HS-27A (cell line): ENCODE results near the gene EHHADH.
A peak's percentile ranks its signal among the peaks of the same experiment; 100 is the strongest.
"Not testable (repeated sequence)": the region's sequence is repeated elsewhere in the genome, so short reads cannot be mapped to it uniquely, and the experiment has no call there.

Experiments used
- DNase-seq: peaks from one replicate; pipeline ENCODE4 v3.0.0-alpha.2; 2012; ENCODE audit warnings: low read depth, missing footprints

Gene EHHADH

DNA sequence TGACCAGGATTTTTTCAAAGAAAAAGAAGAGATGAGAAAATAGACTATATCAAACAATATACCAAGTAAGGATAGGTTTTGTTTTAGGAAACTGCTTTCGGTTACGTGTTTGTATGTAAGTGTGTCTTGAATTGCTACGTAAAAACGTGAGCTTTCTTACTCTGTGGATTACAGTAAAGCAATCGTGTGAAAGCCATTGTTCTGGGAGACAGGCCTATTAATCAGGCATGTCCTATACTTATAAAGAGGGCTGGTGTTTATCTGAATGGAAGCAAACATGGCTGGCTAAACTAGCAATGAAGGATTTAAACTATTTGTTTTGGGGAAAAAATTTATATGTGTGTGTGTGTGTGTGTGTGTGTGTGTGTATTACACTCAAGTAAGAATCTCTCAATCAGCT lies 2.6 kb downstream of the EHHADH start:
- DNase-seq, result no peak

DNA sequence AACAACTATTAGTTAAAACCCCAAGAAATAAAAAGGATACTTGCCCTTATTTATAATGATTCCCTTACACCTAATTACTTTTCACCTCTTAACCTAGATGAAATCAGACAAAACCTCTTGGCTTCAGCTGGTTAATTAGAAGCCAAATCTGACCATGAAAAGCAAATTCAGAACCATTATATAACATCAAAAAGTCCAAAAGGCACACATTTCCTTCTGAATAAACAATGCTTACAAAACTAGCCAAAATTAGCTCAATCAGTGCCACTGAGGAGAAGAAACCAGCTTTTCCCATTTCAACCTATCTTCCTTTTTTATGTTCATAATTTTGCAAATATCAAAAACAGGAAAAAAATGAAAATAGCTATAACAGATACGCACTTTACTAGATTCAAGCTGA lies 3.2 kb downstream of the EHHADH start:
- DNase-seq, result no peak

DNA sequence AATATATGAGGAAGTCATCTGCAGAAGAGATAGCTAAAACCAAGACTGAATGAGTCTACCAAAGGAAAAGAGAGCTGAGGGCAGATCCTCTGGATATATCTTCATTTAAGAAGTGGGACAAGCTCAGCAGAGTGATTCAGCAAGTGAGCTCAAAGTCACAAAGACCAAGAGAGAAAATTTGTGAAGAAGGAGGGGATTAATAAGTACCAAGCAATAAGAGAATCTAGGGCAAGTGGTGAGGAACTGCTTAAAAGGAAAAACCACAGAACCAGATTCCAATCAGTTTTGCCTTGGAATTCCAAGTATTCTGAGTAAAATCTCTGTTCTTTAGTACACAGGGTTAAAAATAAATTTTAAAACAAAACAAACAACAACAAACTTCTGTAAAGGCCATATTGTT lies 3.6 kb downstream of the EHHADH start:
- DNase-seq, result no peak

DNA sequence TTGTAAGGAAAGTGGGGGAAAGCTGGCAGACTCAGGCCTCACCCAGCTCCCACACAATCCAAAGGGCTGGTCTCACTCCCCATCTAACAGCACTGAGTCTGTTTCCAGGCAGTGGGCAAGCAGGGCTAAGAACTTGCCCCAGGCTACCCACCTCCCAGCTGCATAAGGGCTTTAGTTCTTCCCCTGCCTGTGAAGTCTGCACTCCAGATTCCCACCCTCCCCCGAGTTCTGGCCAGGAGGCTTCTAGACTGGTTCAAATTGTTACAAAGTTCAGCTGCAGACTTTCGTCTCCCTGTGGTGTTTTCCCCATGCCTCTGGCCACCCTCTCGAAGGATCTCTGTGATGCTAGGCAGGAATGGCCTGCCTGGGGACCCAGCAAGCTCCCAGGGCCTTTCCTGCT lies 11.2 kb downstream of the EHHADH start:
- DNase-seq, result no peak

DNA sequence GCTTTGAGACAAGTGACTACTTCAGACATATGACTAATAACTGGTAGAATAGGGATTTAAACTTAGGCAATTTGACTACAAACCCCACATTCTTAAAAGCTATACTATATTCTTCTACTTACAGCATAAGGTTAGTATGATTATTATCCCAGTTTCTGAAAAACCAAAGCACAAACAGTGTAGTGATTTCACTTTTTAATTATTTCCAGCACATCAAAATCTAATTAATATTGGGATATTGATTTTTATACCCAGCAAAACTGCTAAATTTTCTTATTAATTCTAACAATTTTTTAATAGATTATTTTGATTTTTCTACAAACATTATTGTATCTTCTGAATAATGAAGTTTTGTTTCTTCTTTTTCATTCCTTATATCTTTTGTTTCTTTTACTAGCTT lies 16.9 kb downstream of the EHHADH start:
- no peak for DNase-seq

DNA sequence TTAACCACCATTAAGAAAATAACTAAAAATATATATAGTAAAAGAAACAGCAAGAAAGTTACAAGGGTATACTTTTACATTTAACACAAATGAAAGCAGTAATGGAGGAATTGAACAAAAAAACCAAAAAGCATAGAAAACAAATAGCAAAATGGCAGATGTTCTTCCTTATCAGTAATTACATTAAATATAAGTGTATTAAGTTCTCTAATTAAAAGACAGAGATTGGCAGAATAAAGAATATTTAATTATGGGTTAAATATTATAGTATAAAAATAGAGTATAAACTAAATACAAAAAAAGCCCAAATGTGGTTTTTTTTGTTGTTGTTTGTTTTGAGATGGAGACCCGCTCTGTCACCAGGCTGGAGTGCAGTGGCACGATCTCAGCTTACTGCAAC lies 20.5 kb downstream of the EHHADH start:
- no peak for DNase-seq

DNA sequence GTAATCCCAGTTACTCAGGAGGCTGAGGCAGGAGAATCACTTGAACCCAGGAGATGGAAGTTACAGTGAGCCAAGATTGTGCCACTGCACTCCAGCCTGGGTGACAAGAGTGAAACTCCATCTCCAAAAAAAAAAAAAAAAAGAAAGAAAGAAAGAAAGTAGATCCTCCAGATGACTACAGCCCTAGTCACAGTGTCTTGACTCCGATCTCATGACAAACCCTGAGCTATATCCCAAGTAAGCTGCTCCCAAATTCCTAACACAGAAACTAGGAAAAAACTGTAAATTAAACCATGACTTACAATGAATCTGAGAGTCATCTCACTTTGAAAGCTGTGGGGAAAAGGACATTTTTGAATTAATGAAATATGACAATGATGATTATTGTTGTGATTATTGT lies 27.3 kb downstream of the EHHADH start:
- DNase-seq, result not testable (repeated sequence)

DNA sequence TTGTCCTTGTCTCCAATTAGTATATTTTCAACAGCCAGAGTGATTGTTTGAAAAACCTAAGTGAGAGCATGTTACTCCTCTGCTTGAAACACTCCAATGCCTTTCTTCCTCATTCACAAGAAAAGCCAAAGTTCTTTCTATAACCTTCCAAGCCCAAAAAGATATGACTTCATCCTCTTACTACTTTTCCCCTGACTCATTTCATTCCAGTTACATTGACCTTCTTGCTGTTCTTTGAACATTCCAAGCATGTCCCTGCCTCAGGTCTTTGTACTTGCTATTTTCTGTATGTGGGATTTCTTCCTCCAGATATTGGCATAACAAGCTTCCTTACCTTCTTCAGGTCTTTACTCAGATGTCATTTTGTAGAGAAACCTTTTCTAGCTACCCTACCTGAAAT lies 28.3 kb downstream of the EHHADH start:
- DNase-seq, result peak; percentile 26

DNA sequence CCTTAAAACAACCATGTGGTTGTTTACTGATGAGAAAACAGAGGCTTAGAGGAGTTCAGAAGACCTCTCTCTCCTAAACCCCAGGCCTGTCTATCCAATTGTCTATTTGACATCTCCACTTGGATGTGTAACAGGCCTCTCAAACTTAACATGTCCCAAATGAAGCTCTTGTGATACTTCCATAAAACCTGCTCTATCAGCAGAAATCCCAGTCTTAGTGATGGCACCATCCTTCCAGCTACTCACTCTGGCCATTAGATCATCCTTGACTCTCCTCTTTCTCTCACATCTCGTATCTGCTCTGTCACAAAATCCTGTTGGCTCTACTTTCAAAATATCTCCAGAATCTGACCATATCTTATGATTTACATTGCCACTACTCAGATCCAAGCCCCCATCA lies 28.8 kb downstream of the EHHADH start:
- DNase-seq, result no peak

DNA sequence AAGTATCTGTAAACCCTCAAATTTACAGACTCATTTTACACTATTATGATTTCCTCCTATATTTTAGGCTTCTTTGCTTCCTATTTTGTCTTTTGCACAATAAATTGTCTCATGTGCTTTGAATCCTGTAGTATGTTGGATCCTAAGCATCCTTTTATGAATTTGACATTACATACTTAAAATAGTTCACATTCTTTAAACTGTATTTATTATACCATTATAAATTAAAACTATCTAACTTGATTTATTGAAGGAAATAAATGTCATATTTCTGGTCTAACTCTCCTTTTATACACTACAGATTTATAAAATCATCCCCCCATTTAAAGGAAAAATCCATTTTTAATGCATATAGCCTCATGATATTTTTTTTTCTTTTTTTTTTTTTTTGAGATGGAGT lies 32.6 kb downstream of the EHHADH start:
- no peak for DNase-seq

DNA sequence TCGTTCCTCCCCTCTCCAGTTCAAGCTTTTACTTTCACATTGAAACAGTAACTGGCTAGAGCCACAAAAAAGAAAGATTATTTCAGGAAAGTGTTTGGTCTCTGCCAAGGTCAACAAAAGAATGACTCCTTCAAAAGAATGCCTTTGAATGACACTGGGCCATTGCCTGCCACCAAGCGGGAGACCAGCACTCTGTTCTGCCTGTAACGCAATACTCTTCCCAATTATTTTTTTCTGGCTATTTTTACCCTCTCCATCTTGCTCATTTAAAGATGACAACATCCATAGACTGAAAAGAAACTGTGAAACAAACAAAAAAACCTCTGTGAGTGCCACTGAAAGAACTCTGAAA lies 37.3 kb downstream of the EHHADH start:
- no peak for DNase-seq

DNA sequence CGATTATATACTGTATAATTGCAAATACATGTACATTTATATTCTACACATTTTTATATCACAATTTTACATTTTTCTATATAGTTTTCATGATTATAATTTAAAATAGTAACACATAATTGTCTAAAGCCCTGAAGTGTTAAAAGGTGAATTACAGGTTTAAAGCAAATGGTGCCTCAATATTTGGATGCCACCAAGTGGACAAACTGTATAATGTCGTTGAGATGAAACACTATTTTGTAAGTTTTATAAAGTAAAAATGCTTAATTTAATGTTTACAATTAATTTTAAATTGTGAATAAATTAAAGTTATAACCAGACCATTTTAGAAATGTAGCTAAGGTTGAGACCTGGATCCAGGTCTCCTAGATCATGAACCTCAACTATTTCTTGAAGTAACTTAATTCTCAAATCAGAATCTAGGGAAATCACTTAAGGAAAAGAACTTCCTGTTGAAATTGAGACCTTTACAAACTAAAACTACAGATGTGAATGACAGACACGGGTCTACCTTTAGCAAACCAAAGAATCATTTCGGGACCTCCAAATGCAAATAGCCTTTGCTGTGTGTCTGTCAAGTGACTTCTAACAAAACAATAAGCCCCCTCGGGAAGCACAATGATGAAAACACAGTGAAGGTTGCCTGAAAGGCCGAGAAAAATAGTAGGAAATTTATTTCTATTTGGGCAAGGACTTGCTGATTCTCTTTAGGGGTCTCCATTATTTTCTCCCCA lies 37.8 kb downstream of the EHHADH start:
- DNase-seq, result no peak

DNA sequence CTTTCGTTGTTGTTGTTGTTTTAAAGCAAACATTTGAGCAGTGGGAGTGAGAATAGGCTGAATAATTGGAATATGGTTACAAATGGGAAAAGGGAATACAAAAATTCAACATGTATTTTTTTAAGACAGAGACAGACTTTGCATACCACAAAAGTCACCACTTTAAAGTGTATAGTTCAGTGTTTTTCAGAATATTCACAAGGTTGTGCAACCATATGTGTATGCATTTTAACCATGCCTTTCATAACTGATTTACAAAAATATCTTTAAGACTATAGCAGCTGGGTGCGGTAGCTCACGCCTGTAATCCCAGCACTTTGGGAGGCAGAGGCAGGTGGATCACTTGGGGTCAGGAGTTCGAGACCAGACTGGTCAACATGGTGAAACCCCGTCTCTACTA lies 41.3 kb downstream of the EHHADH start:
- no peak for DNase-seq

DNA sequence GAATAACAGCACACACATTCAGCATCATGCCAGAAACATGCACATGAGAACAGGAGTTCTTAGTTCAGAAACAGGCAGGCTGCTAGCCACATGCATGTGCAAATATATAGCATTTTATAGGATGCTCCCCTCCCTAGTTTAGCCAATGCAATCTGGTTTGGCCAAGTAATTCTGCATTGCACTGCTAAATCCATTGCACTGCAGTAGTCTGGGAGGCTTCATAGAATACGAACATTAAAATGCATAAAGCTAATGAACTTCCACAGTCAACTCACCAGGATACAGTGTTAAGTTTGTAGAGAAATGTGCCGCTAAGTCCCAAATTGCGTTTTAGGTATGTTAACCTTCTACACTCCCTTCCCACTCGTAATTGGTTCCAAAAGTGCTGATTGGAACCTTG lies 41.8 kb downstream of the EHHADH start:
- DNase-seq, result no peak

DNA sequence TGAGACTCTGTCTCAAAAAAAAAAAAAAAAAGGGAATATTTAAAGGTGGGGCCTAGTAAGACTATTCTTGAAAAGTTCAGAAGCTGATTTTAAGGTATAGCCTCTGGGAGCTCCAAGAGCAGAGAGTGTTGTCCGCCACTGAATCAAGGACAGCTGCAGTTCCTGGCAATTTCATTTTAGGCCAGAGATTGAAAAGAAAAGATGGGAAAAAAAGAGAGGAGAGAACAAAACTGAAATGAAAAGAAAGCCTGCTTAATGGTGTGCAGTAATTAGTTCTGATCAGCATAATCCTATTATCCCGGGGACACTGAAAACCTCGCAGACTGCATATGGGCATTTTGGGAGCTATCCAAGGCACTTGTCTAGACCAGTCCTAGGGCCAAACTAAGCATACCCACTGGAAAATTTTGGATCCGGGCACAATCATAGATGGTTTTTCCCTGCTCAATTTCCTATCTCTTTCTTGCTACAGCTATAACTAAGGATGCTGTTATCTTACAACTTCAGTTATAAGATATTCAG lies 43.2 kb downstream of the EHHADH start:
- no peak for DNase-seq

DNA sequence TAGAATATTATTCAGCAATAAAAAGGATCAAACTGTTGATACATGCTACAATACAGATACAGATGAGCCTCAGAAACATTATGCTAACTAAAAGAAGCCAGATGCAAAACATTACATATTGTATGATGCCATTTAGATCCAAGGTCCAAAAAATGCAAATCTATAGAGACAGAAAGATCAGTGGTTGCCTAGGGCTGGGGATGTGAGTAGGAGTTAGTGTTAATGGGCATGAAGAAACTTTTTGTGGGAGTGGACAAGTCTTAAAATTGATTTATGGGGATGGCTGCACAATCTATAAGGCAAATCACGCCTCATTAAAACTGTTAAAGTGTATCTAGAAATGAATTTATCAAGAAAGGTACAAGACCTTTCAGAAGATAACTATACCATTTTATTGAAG lies 45.0 kb downstream of the EHHADH start:
- DNase-seq, result no peak

DNA sequence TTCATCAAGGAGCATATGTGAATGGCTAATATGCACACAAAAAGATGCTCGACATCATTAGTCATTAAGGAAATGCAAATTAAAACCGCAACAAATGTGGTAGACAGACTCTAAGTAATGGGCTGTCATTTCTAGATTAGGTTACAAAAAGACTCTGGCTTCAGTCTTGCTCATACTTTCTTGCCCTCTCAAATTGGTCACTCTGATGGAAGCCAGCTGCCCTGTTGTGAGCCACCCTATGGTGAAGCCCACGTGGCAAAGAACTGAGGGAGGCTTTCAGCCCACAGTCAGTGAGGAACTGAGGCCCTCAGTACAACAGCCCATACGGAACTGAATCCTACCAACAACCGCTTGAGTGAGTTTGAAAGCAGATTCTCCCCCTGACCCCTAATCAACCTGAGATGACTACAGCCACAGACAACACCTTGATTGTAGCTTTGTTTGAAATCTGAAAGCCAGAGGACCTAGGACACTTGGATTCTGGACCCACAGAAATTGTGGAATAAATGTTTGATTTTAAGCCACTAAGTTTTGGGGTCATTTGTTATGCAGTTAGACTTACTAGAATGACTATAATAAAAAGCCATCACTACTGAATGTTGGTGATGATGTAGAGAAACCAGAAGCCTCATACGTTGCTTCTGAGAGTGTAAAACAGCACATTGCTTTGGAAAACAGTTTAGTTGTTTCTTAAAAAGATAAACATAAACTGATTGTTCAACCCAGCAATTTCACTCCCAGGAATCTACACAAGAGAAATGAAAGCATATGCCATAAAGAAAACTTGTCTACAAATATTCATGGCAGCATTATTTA lies 45.7 kb downstream of the EHHADH start:
- DNase-seq, result no peak

DNA sequence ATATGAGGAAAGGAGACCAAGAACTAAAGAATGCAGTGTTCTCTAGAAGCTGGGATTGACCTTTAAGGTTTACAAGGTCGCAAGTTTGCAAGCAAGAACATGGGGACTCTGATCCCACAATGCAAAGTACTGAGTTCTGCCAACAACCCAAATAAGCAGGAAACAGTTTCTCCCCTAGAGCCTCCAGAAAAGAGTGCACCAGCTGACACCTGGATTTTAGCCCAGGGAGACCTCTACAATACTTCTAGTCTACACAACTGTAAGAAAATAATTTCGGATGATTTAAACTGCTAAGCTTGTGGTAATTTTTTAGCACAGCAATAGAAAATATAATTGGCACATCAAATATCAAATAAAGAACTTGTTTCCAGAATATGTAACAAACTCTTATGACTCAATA lies 46.4 kb downstream of the EHHADH start:
- no peak for DNase-seq

DNA sequence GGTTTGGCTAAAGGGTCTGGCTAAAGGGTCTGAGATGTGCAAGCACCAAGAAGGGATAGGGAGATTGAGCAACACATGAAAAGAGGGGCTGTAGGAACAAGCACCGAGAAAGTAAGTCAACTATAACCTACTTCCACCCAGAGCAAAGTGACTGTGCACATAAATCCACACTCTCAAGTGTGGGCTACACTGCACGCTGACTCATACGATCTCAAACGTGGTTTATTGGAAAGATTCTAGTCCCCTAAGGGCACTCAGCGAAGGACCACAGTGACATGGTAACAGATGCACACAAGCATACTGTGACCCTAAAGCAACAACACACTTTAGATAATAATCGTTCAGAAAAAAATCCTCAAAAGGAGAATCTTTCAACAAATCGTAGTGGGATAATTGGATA lies 48.0 kb downstream of the EHHADH start:
- DNase-seq, result no peak

DNA sequence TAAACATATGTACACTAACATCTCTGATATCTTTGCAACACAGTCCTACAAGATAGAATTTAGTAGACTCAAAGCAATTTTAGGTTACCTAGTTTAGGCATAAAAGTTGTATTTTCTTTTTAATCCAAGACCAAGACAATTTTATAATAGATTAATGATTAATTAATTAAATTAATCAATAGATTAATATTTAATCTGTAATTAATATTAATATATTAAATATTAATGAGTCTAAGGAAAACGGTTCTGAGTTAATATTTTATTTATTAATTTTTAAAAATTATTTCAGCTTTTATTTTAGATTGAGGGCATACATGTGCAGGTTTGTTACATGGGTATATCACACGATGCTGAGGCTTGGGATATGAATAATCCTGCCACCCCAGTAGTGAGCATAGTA lies 49.0 kb downstream of the EHHADH start:
- no peak for DNase-seq

DNA sequence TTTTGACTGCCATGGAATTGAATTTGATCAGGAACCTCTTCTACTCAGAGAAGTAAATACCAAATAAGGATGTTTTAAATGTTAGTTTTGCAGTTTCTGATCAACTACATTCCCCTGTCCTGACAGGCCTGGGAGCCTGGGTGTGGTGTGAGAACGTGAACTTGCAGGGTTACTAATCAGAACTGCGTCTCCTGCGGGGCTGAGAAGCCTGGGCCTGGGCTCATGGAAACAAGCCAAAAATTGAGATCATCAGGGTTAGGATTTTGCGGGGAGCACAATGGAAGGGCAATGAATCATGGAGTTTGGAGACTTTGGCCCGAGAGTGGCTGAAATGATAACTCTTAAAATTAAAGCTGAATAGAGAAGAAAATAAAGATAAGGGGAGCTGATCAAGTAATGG lies 53.2 kb downstream of the EHHADH start:
- peak; percentile 54 for DNase-seq

DNA sequence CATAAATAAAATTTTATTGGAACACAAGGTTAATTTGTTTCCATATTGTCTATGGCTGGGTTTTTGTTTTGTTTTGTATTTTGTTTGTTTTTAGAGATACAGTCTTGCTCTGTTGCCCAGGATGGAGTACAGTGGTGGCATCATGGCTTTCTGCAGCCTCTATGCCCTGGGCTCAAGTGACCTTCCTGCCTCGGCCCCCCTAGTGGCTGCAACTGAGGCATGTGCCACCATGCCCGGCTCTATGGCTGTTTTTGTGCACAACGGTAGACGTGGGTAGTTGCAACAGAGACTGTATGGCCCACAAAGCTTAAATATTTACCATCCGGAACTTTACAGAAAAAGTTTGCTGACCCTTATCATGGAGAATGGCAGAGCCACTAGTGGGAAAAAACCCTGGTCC lies 54.2 kb downstream of the EHHADH start:
- no peak for DNase-seq

DNA sequence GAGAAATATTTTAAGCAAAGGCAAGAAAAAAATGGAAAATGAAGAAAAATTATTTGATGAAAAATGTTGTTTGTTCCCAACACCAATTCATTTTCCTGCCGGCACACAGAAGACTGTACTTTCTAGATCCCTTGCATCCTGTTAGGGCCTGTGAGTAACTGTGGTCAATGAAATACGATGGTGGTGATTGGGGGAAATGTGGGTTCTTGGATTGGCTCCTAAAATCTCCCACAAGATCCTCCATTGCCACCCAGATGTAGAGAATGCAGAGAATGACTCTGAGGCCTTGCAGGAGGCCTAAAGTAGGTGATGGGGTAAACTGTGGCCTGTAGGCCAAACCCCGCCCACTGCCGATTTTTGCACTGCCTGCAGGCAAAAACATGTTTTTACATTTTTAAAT lies 54.6 kb downstream of the EHHADH start:
- no peak for DNase-seq

DNA sequence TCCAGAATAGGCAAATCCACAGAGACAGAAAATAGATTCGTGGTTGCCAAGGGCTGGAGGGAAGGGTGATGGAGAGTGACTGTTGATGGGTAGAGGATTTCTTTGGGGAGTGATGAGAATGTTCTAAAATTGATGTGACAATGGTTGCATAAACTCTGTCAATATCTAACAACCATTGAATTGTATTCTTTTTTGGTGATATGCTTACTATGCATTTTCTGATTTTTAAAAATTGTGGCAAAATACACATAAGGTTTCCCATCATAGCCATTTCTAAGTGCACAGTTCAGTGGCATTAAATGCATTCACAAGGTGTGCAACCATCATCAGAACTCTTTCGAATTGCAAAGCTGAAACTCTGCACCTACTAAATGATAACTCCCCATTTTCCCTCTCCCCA lies 56.8 kb downstream of the EHHADH start:
- no peak for DNase-seq
